Activated naive CD8-positive, alpha-beta T cell treated with anti-CD3 and anti-CD28 coated beads, Interleukin-2, amount 50 U/mL, for 24 hours (primary cell): ENCODE data around the gene ARRDC1.
A peak's percentile ranks its signal among the peaks of the same experiment; 100 is the strongest.
"Not testable (repeated sequence)": the region's sequence is repeated elsewhere in the genome, so short reads cannot be mapped to it uniquely, and the experiment has no call there.

Experiments used
- ATAC-seq: fragments of 150-1000 bp; cut with Tn5 transposase; one replicate; pipeline ENCODE4 v1.10.0; 2021
- DNase-seq: peaks from one replicate; pipeline ENCODE4 v3.0.0; 2021
- H3K27ac Mint-ChIP-seq: one replicate; pipeline ENCODE4 v1.8.0; 2021; ENCODE audit warnings: mild to moderate bottlenecking, mixed read lengths
- H3K27me3 Mint-ChIP-seq: one replicate; pipeline ENCODE4 v1.8.0; 2021; ENCODE audit warnings: mixed read lengths
- H3K36me3 Mint-ChIP-seq: one replicate; pipeline ENCODE4 v1.8.0; 2021; ENCODE audit warnings: low read depth, mixed read lengths
- H3K4me1 Mint-ChIP-seq: one replicate; pipeline ENCODE4 v1.8.0; 2021; ENCODE audit warnings: mixed read lengths
- H3K4me3 Mint-ChIP-seq: one replicate; pipeline ENCODE4 v1.8.0; 2021; ENCODE audit warnings: mild to moderate bottlenecking, moderate library complexity, mixed read lengths
- H3K9me3 Mint-ChIP-seq: one replicate; pipeline ENCODE4 v1.8.0; 2021; ENCODE audit warnings: mixed read lengths

ARRDC1 gene

GRCh38 chr9:137605121-137606004, at the start of gene ARRDC1:
Gene ARRDC1, plus strand, starts transcription at chr9:137605686. Its CDS starts 32 bp downstream, at chr9:137605718.
- no peaks in the 10 kb centered on the region for H3K36me3 Mint-ChIP-seq
- H3K4me3 Mint-ChIP-seq, result peak within 1 kb of the TSS; percentile 81
- peak within 1 kb of the TSS; percentile 67 for H3K27ac Mint-ChIP-seq
- H3K9me3 Mint-ChIP-seq, result no peaks in the 10 kb centered on the region
- H3K27me3 Mint-ChIP-seq, result no peaks in the 10 kb centered on the region
- peak; percentile 89 for DNase-seq
- peaks cover 15% of the 10 kb centered on the region for H3K4me1 Mint-ChIP-seq
- ATAC-seq, result peak; percentile 94

DNA sequence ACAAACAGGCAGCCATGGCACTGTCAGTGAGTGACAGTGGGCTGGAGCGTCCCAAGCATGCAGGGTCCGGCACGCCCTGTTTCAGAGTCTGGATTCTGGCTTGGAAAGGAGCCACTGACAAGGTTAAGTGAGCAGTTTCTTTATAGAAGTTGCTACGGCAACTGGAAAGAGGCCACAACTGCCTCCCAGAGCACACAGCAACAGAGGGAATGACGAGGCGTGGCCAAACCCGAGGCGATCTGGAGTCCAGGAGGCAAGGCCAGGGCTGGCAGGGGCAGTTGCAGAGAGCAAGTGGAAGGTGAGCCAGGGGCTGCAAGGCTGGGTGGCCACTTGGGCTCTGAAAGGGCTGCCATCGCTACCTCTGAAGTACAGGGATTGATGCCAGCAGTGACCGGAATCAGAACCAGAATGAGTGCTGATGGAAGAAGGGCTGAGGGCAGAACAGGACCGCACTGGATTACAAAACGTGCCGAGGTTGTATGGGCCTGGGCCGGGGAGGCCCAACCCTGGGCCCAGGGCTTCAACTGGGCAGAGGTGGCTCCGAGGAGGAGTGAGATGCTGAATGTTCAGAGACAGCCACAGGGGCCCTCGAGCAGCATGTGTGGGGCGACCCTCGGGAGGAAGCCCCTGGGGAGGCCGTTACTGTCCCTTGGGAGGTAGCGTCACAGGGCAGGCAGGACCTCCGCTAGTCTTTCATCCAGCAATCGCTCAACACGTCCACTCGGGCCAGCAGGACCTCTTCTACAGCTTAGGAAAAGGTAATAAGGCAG, 49.2 kb upstream of the ARRDC1 start:
- H3K27me3 Mint-ChIP-seq, result no peaks in the 10 kb centered on the region
- ATAC-seq (no peak), DNase-seq (no peak)
- H3K36me3 Mint-ChIP-seq, result peaks cover 28% of the 10 kb centered on the region
- no peaks in the 10 kb centered on the region for H3K9me3 Mint-ChIP-seq
- H3K4me1 Mint-ChIP-seq, result peaks cover 7% of the 10 kb centered on the region
- no peak overlapping the region for H3K4me3 Mint-ChIP-seq
- no peak overlapping the region for H3K27ac Mint-ChIP-seq

- Mint-ChIP-seq H3K36me3 (peaks cover 30% of the 10 kb centered on the region), H3K4me3 (no peak overlapping the region), H3K4me1 (no peaks in the 10 kb centered on the region), H3K9me3 (no peaks in the 10 kb centered on the region), H3K27me3 (no peaks in the 10 kb centered on the region), H3K27ac (no peak overlapping the region)
- ATAC-seq (no peak), DNase-seq (no peak)
These were observed 47.4 kb upstream of the ARRDC1 start for GRCh38 chr9:137558127-137558526.

GRCh38 chr9:137564134-137564533, 41.4 kb upstream of the ARRDC1 start:
- Mint-ChIP-seq H3K4me3 (no peak overlapping the region), H3K9me3 (no peaks in the 10 kb centered on the region), H3K27me3 (no peaks in the 10 kb centered on the region), H3K27ac (no peak overlapping the region), H3K36me3 (peaks cover 34% of the 10 kb centered on the region), H3K4me1 (no peaks in the 10 kb centered on the region)
- DNase-seq (no peak), ATAC-seq (no peak)

DNA sequence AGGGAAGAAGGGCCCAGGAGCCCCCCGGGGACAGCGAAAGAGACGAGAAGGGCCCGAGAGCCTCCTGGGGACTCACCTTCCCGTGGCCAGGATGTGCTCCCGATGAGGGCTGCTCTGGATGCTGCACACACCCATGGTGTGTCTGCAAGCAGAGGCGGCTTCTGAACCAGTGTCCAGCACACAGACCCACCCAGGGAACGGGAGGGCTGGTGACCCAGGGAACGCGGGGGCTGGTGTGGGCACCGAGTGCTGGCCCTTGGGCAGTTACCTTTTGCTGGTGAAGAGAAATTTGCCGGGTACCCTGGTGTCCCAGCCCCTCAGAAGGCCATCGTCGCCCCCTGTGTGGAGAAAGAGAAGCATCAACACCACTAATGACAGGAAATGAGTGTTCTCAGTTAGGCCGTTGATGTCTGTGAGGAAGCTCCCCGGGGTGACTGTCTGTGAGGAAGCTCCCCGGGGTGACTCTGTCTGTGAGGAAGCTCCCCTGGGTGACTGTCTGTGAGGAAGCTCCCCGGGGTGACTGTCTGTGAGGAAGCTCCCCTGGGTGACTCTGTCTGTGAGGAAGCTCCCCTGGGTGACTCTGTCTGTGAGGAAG, 40.6 kb upstream of the ARRDC1 start:
- Mint-ChIP-seq H3K27ac (no peak overlapping the region), H3K4me3 (no peak overlapping the region), H3K4me1 (no peaks in the 10 kb centered on the region), H3K9me3 (no peaks in the 10 kb centered on the region), H3K27me3 (no peaks in the 10 kb centered on the region), H3K36me3 (peaks cover 28% of the 10 kb centered on the region)
- ATAC-seq (peak; percentile 15), DNase-seq (no peak)

DNA sequence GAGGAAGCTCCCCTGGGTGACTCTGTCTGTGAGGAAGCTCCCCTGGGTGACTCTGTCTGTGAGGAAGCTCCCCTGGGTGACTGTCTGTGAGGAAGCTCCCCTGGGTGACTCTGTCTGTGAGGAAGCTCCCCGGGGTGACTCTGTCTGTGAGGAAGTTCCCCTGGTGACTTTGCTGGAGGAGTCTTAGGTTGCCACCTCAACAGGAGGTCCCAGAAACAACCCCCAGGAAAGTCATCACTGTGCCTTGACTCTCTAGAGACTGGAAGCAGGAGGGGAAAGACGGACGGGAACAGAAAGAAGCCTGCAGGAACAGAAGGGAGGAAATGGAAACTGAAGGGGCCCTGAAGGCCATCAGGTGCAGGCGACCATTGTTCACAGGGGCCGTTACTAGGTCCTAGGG, 37.0 kb upstream of the ARRDC1 start:
- DNase-seq, H3K4me3 Mint-ChIP-seq, H3K27me3 Mint-ChIP-seq, H3K27ac Mint-ChIP-seq, H3K4me1 Mint-ChIP-seq, ATAC-seq, H3K9me3 Mint-ChIP-seq: not testable (repeated sequence)
- peaks cover 32% of the 10 kb centered on the region for H3K36me3 Mint-ChIP-seq

DNA sequence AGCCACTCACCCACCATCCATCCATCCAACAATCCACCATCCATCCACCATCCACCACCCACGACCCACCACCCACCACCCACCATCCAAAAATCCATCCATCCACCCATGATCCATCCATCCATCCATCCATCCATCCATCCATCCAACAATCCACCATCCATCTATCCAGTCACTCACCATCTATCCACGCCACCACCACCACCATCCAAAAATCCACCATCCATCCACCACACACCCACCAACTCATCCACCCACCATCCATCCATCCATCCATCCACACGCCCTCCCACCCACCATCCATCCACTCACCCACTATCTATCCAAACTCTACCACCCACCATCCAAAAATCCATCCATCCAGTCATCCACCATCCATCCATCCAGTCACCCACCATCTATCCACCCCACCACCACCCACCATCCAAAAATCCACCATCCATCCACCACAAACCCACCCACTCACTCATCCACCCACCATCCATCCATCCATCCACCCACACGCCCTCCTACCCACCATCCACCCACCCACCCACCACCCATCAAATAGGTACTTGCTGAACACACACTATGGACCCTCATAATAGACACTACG, 35.8 kb upstream of the ARRDC1 start:
- Mint-ChIP-seq H3K4me1 (peaks cover 6% of the 10 kb centered on the region), H3K27me3 (no peaks in the 10 kb centered on the region), H3K4me3 (no peak overlapping the region), H3K9me3 (no peaks in the 10 kb centered on the region), H3K27ac (no peak overlapping the region), H3K36me3 (peaks cover 24% of the 10 kb centered on the region)
- no peak for ATAC-seq
- no peak for DNase-seq

GRCh38 chr9:137570566-137570965, 34.9 kb upstream of the ARRDC1 start:
- DNase-seq (no peak), ATAC-seq (no peak)
- H3K27me3 Mint-ChIP-seq, result no peaks in the 10 kb centered on the region
- H3K9me3 Mint-ChIP-seq, result no peaks in the 10 kb centered on the region
- no peak overlapping the region for H3K27ac Mint-ChIP-seq
- peaks cover 13% of the 10 kb centered on the region for H3K4me1 Mint-ChIP-seq
- H3K36me3 Mint-ChIP-seq, result peaks cover 33% of the 10 kb centered on the region
- H3K4me3 Mint-ChIP-seq, result no peak overlapping the region

DNA sequence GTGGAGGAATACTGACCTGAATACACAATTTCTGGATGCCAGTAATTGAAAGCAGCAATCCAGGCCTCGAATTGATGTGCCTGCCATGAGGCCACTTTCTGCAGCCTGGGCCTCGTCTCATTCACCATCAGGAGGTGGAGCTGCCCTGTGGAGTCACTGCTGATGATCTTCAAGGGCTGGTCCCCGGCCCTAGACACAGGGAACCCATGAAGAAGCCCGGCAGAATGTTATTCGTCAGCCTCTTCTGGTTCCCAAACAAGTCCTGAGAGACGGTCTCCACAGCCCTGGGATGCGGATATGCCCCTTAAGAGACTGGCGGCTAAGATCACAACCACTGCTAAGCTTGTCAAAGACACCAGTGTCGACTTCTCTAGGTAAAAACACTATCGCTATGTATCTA, 31.3 kb upstream of the ARRDC1 start:
- DNase-seq, result no peak
- no peak overlapping the region for H3K27ac Mint-ChIP-seq
- H3K27me3 Mint-ChIP-seq, result no peaks in the 10 kb centered on the region
- H3K36me3 Mint-ChIP-seq, result peaks cover 42% of the 10 kb centered on the region
- no peak for ATAC-seq
- H3K9me3 Mint-ChIP-seq, result no peaks in the 10 kb centered on the region
- peaks cover 40% of the 10 kb centered on the region for H3K4me1 Mint-ChIP-seq
- H3K4me3 Mint-ChIP-seq, result no peak overlapping the region

GRCh38 chr9:137575364-137575715, 30.1 kb upstream of the ARRDC1 start:
- Mint-ChIP-seq H3K27ac (no peak overlapping the region), H3K4me1 (peaks cover 41% of the 10 kb centered on the region), H3K4me3 (no peak overlapping the region), H3K27me3 (no peaks in the 10 kb centered on the region), H3K36me3 (peaks cover 38% of the 10 kb centered on the region), H3K9me3 (no peaks in the 10 kb centered on the region)
- DNase-seq (no peak), ATAC-seq (no peak)

DNA sequence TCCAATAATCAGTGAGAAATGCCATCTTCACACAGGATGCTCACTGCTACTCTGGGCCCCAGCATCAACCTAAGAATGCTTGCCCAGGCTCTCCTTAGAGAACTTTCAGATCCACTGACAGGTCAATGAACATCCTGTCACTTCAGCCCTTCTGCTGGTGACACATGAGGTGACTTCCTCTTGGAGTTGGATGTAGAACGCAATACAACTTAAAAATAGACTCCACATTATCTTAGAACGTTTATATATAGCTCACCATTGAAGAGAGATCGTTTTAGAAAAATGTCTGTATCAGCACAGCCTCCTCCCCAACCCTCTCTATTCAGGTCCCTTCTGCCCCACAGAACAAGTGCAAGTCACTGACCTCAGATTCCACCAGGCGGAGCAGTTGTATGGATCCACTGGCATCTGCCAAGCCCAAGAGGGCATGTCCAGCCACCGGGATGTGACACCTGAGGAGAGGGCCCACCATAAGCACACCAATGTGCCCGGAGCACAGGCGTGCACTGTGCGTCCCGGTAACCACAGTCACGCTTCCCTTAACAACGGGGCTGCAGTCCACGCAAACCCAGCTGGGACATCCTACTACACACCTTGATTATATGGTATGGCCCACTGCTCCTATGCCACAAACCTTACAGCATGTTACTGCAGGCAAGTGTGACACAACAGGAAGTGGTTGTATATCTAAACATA, 29.6 kb upstream of the ARRDC1 start:
- DNase-seq (no peak), ATAC-seq (no peak)
- peaks cover 37% of the 10 kb centered on the region for H3K4me1 Mint-ChIP-seq
- H3K36me3 Mint-ChIP-seq, result peaks cover 33% of the 10 kb centered on the region
- no peak overlapping the region for H3K4me3 Mint-ChIP-seq
- peak overlapping the region; percentile 14 for H3K27ac Mint-ChIP-seq
- no peaks in the 10 kb centered on the region for H3K9me3 Mint-ChIP-seq
- H3K27me3 Mint-ChIP-seq, result no peaks in the 10 kb centered on the region

- peak within 1 kb of the TSS; percentile 89 for H3K4me3 Mint-ChIP-seq
- ATAC-seq (peak; percentile 98), DNase-seq (peak; percentile 99)
- H3K9me3 Mint-ChIP-seq, result no peaks in the 10 kb centered on the region
- H3K27ac Mint-ChIP-seq, result peak within 1 kb of the TSS; percentile 76
- peaks cover 37% of the 10 kb centered on the region for H3K4me1 Mint-ChIP-seq
- no peaks in the 10 kb centered on the region for H3K27me3 Mint-ChIP-seq
- peaks cover 26% of the 10 kb centered on the region for H3K36me3 Mint-ChIP-seq
These were observed 26.8 kb upstream of the ARRDC1 start, which contains the start of gene DPH7 for GRCh38 chr9:137578518-137579258. Gene DPH7, minus strand, starts transcription at chr9:137578925. Its CDS starts 148 bp downstream, at chr9:137578777.

GRCh38 chr9:137579259-137579604, 26.3 kb upstream of the ARRDC1 start:
- H3K9me3 Mint-ChIP-seq, result no peaks in the 10 kb centered on the region
- H3K4me3 Mint-ChIP-seq, result peak overlapping the region; percentile 89
- H3K36me3 Mint-ChIP-seq, result peaks cover 24% of the 10 kb centered on the region
- no peaks in the 10 kb centered on the region for H3K27me3 Mint-ChIP-seq
- peaks cover 37% of the 10 kb centered on the region for H3K4me1 Mint-ChIP-seq
- ATAC-seq (peak; percentile 34), DNase-seq (no peak)
- peak overlapping the region; percentile 60 for H3K27ac Mint-ChIP-seq
